Measurements from ENCODE around the gene SLC39A6.
"Not testable (repeated sequence)": the region's sequence is repeated elsewhere in the genome, so short reads cannot be mapped to it uniquely, and the experiment has no call there.

The SLC39A6 gene

GRCh38 chr18:36072406-36072805, 56.7 kb downstream of the SLC39A6 start:
- not testable (repeated sequence) for H3K27me3 ChIP-seq (ENCODE audit: control insufficient read depth, insufficient read depth, low read length); H3K9me3 ChIP-seq (ENCODE audit: control insufficient read depth, insufficient read depth, low read length); H3K36me3 ChIP-seq (ENCODE audit: control insufficient read depth, insufficient read depth, low read length); H3K9ac ChIP-seq (ENCODE audit: low read depth, low read length); H3K4me3 ChIP-seq (ENCODE audit: low read depth, low read length); H3K4me1 ChIP-seq (ENCODE audit: control insufficient read depth, insufficient read depth, low read length)

GRCh38 chr18:36067055-36067957, 61.8 kb downstream of the SLC39A6 start, which contains the start of gene RPRD1A:
RPRD1A (minus strand) TSS chr18:36067559; CDS start chr18:36067404, 155 bp downstream.
- no peaks in the 10 kb centered on the region for H3K27me3 ChIP-seq (ENCODE audit: control insufficient read depth, insufficient read depth, low read length)
- peaks cover 4% of the 10 kb centered on the region for H3K4me1 ChIP-seq (ENCODE audit: control insufficient read depth, insufficient read depth, low read length)
- peak within 1 kb of the TSS; percentile 99 for H3K4me3 ChIP-seq (ENCODE audit: low read depth, low read length)
- peak within 1 kb of the TSS; percentile 93 for H3K9ac ChIP-seq (ENCODE audit: low read depth, low read length)
- H3K9me3 ChIP-seq (ENCODE audit: control insufficient read depth, insufficient read depth, low read length) = no peaks in the 10 kb centered on the region
- peaks cover 4% of the 10 kb centered on the region for H3K36me3 ChIP-seq (ENCODE audit: control insufficient read depth, insufficient read depth, low read length)

- H3K27me3 ChIP-seq (ENCODE audit: control insufficient read depth, insufficient read depth, low read length) = no peaks in the 10 kb centered on the region
- H3K36me3 ChIP-seq (ENCODE audit: control insufficient read depth, insufficient read depth, low read length) = peaks cover 4% of the 10 kb centered on the region
- H3K9ac ChIP-seq (ENCODE audit: low read depth, low read length) = peak overlapping the region; percentile 93
- H3K9me3 ChIP-seq (ENCODE audit: control insufficient read depth, insufficient read depth, low read length) = no peaks in the 10 kb centered on the region
- H3K4me3 ChIP-seq (ENCODE audit: low read depth, low read length) = peak overlapping the region; percentile 99
- H3K4me1 ChIP-seq (ENCODE audit: control insufficient read depth, insufficient read depth, low read length) = peaks cover 4% of the 10 kb centered on the region
Observed at GRCh38 chr18:36066686-36067054, 62.5 kb downstream of the SLC39A6 start.

GRCh38 chr18:36066001-36066400, 63.1 kb downstream of the SLC39A6 start:
- H3K4me3 ChIP-seq (ENCODE audit: low read depth, low read length) = peak overlapping the region; percentile 99
- no peaks in the 10 kb centered on the region for H3K9me3 ChIP-seq (ENCODE audit: control insufficient read depth, insufficient read depth, low read length)
- H3K27me3 ChIP-seq (ENCODE audit: control insufficient read depth, insufficient read depth, low read length) = no peaks in the 10 kb centered on the region
- H3K9ac ChIP-seq (ENCODE audit: low read depth, low read length) = peak overlapping the region; percentile 55
- peaks cover 4% of the 10 kb centered on the region for H3K4me1 ChIP-seq (ENCODE audit: control insufficient read depth, insufficient read depth, low read length)
- H3K36me3 ChIP-seq (ENCODE audit: control insufficient read depth, insufficient read depth, low read length) = peaks cover 4% of the 10 kb centered on the region

- peak overlapping the region; percentile 11 for H3K4me3 ChIP-seq (ENCODE audit: low read depth, low read length)
- H3K9ac ChIP-seq (ENCODE audit: low read depth, low read length); H3K9me3 ChIP-seq (ENCODE audit: control insufficient read depth, insufficient read depth, low read length); H3K27me3 ChIP-seq (ENCODE audit: control insufficient read depth, insufficient read depth, low read length); H3K36me3 ChIP-seq (ENCODE audit: control insufficient read depth, insufficient read depth, low read length); H3K4me1 ChIP-seq (ENCODE audit: control insufficient read depth, insufficient read depth, low read length): not testable (repeated sequence)
Observed at GRCh38 chr18:36064809-36065079, 64.4 kb downstream of the SLC39A6 start.

- no peak overlapping the region for H3K9ac ChIP-seq (ENCODE audit: low read depth, low read length)
- H3K27me3 ChIP-seq (ENCODE audit: control insufficient read depth, insufficient read depth, low read length) = no peaks in the 10 kb centered on the region
- peaks cover 4% of the 10 kb centered on the region for H3K4me1 ChIP-seq (ENCODE audit: control insufficient read depth, insufficient read depth, low read length)
- H3K4me3 ChIP-seq (ENCODE audit: low read depth, low read length) = peak overlapping the region; percentile 11
- no peaks in the 10 kb centered on the region for H3K9me3 ChIP-seq (ENCODE audit: control insufficient read depth, insufficient read depth, low read length)
- peaks cover 4% of the 10 kb centered on the region for H3K36me3 ChIP-seq (ENCODE audit: control insufficient read depth, insufficient read depth, low read length)
Observed at GRCh38 chr18:36064027-36064808, 64.9 kb downstream of the SLC39A6 start.

GRCh38 chr18:36058674-36059073, 70.5 kb downstream of the SLC39A6 start:
- Histone ChIP-seq H3K9me3 (ENCODE audit: control insufficient read depth, insufficient read depth, low read length) (no peaks in the 10 kb centered on the region), H3K27me3 (ENCODE audit: control insufficient read depth, insufficient read depth, low read length) (no peaks in the 10 kb centered on the region), H3K4me1 (ENCODE audit: control insufficient read depth, insufficient read depth, low read length) (peaks cover 3% of the 10 kb centered on the region), H3K4me3 (ENCODE audit: low read depth, low read length) (no peak overlapping the region), H3K9ac (ENCODE audit: low read depth, low read length) (no peak overlapping the region), H3K36me3 (ENCODE audit: control insufficient read depth, insufficient read depth, low read length) (no peaks in the 10 kb centered on the region)
